ENCODE measurements around the gene CACNG6. TPM values are rescaled to one million over a fixed set of nuclear protein-coding genes. Genes with fewer than 3 reads are reported as not detected.

Gene CACNG6
- total RNA-seq, 1 experiment from 2014 or later = 2.5 TPM

DNA sequence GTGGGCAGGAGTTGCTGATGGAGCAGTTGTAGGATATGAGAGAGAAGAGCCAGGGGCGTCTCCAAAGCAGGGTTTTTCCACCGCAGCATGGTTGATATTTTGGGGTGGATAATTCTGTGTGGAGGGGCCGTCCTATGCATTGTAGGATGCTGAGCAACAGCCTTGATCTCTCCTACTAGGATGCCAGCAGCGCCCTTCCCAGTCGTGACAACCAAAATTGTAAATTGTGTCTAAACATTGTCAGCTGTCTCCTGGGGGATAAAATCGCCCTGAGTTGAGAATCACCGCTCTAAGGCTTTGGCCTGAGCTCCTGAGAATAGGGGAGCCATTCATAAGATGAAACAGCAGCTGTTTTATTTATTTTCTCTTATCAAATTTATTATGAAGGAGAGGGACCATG is 24.5 kb upstream of the CACNG6 start:
- Mint-ChIP-seq H3K36me3 (peaks cover 56% of the 10 kb centered on the region), H3K9me3 (no peaks in the 10 kb centered on the region), H3K27ac (no peak overlapping the region), H3K4me1 (peaks cover 21% of the 10 kb centered on the region), H3K4me3 (no peak overlapping the region), H3K27me3 (ENCODE audit: low read depth) (peaks cover 5% of the 10 kb centered on the region; the same call in 1 of the 2 replicates)
- DNase-seq (ENCODE audit: low spot score) = no peak
- ATAC-seq = no peak
- ChIA-PET CTCF (interaction anchor here (1.3 to 2.2 kb wide), 4 partner anchors 19 to 158 kb away, joined by 4 to 9 read pairs (median 5); no protein-coding TSS in a partner anchor), POLR2A (no interaction called here)
- TF ChIP-seq, protein P1, sequence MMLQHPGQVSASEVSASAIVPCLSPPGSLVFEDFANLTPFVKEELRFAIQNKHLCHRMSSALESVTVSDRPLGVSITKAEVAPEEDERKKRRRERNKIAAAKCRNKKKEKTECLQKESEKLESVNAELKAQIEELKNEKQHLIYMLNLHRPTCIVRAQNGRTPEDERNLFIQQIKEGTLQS (CRISPR knock-in tag; conservative IDR thresholded peaks at IDR 0.05) = no peak
- TF ChIP-seq ZNF671 (CRISPR knock-in tag; IDR thresholded peaks at IDR 0.05) = no peak
- TF ChIP-seq GTF2I (CRISPR knock-in tag; conservative IDR thresholded peaks at IDR 0.05) = no peak
- TF ChIP-seq, protein P2, sequence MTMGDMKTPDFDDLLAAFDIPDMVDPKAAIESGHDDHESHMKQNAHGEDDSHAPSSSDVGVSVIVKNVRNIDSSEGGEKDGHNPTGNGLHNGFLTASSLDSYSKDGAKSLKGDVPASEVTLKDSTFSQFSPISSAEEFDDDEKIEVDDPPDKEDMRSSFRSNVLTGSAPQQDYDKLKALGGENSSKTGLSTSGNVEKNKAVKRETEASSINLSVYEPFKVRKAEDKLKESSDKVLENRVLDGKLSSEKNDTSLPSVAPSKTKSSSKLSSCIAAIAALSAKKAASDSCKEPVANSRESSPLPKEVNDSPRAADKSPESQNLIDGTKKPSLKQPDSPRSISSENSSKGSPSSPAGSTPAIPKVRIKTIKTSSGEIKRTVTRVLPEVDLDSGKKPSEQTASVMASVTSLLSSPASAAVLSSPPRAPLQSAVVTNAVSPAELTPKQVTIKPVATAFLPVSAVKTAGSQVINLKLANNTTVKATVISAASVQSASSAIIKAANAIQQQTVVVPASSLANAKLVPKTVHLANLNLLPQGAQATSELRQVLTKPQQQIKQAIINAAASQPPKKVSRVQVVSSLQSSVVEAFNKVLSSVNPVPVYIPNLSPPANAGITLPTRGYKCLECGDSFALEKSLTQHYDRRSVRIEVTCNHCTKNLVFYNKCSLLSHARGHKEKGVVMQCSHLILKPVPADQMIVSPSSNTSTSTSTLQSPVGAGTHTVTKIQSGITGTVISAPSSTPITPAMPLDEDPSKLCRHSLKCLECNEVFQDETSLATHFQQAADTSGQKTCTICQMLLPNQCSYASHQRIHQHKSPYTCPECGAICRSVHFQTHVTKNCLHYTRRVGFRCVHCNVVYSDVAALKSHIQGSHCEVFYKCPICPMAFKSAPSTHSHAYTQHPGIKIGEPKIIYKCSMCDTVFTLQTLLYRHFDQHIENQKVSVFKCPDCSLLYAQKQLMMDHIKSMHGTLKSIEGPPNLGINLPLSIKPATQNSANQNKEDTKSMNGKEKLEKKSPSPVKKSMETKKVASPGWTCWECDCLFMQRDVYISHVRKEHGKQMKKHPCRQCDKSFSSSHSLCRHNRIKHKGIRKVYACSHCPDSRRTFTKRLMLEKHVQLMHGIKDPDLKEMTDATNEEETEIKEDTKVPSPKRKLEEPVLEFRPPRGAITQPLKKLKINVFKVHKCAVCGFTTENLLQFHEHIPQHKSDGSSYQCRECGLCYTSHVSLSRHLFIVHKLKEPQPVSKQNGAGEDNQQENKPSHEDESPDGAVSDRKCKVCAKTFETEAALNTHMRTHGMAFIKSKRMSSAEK (CRISPR knock-in tag; IDR thresholded peaks at IDR 0.05; ENCODE audit: borderline replicate concordance) = no peak

DNA sequence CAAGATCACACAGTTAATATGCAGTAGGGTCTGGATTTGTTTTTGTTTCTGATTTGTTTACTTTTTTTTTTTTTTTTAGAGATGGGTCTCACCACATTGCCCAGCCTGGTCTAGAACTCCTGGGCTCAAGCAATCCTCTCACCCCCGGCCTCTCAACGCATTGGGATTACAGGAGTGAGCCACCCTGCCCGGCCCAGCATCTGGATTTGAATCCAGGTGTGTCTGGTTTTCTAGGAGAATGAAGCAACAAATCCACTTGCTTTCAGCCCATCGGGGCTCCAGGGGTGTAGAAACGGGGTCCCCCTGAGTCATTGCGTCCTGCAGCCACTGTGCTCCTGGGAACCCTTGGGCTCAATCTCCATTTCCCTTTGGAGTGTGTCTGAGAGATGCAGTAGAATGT is 22.1 kb upstream of the CACNG6 start:
- Mint-ChIP-seq H3K27me3 (ENCODE audit: low read depth) (no peaks in the 10 kb centered on the region), H3K4me1 (peaks cover 11% of the 10 kb centered on the region), H3K9me3 (no peaks in the 10 kb centered on the region), H3K36me3 (peaks cover 60% of the 10 kb centered on the region), H3K27ac (no peak overlapping the region), H3K4me3 (no peak overlapping the region)
- DNase-seq (ENCODE audit: low spot score) (no peak), ATAC-seq (no peak)
- CTCF ChIA-PET = interaction anchor here (0.6 kb wide), 1 partner anchor 20 kb away, joined by 4 read pairs; no protein-coding TSS in a partner anchor
- POLR2A ChIA-PET = no interaction called here
- TF ChIP-seq ZNF121 (CRISPR knock-in tag; IDR thresholded peaks at IDR 0.05) = no peak
- no peak for TF ChIP-seq ZNF138 (CRISPR knock-in tag; conservative IDR thresholded peaks at IDR 0.05)
- TF ChIP-seq NR3C1 (CRISPR knock-in tag; conservative IDR thresholded peaks at IDR 0.05; ENCODE audit: low read depth) = no peak
- TF ChIP-seq, protein P3, sequence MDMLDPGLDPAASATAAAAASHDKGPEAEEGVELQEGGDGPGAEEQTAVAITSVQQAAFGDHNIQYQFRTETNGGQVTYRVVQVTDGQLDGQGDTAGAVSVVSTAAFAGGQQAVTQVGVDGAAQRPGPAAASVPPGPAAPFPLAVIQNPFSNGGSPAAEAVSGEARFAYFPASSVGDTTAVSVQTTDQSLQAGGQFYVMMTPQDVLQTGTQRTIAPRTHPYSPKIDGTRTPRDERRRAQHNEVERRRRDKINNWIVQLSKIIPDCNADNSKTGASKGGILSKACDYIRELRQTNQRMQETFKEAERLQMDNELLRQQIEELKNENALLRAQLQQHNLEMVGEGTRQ (CRISPR knock-in tag; IDR thresholded peaks at IDR 0.05) = no peak
- no peak for TF ChIP-seq ZNF232 (CRISPR knock-in tag; IDR thresholded peaks at IDR 0.05)
- TF ChIP-seq ATF1 (CRISPR knock-in tag; IDR thresholded peaks at IDR 0.05) = no peak
- TF ChIP-seq, protein P4, sequence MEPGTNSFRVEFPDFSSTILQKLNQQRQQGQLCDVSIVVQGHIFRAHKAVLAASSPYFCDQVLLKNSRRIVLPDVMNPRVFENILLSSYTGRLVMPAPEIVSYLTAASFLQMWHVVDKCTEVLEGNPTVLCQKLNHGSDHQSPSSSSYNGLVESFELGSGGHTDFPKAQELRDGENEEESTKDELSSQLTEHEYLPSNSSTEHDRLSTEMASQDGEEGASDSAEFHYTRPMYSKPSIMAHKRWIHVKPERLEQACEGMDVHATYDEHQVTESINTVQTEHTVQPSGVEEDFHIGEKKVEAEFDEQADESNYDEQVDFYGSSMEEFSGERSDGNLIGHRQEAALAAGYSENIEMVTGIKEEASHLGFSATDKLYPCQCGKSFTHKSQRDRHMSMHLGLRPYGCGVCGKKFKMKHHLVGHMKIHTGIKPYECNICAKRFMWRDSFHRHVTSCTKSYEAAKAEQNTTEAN (CRISPR knock-in tag; IDR thresholded peaks at IDR 0.05) = no peak
- no peak for TF ChIP-seq OVOL2 (CRISPR knock-in tag; IDR thresholded peaks at IDR 0.05; ENCODE audit: borderline replicate concordance)
- TF ChIP-seq, protein P1 (CRISPR knock-in tag; conservative IDR thresholded peaks at IDR 0.05) = no peak

DNA sequence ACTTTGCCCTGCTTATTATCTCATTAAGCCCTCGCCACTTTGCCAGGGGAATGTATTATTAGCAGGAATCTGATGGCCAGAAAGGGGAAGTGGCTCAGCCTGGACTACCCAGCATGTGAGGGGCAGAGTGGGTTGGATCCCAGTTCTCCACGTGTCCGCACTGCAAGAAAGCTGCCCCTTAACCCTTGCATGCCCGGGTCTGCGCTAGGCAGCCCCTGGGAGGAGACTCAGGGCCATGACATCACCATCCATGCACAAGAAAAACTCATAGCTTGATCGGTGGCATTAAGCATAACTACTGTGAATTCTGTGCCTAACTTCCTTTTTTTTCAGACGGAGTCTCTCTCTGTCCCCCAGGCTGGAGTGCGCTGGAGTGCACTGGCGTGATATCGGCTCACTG is 19.8 kb upstream of the CACNG6 start:
- ATAC-seq = peak; percentile 56
- no peaks in the 10 kb centered on the region for H3K27me3 Mint-ChIP-seq (ENCODE audit: low read depth)
- H3K27ac Mint-ChIP-seq = no peak overlapping the region
- POLR2A ChIA-PET = interaction anchor here (0.6 kb wide), 1 partner anchor 12 kb away, joined by 8 read pairs; no protein-coding TSS in a partner anchor
- H3K4me3 Mint-ChIP-seq = no peak overlapping the region
- CTCF ChIA-PET = interaction anchor here (0.6 to 1.8 kb wide), 4 partner anchors 24 to 59 kb away, joined by 3 to 6 read pairs (median 4); no protein-coding TSS in a partner anchor
- peaks cover 45% of the 10 kb centered on the region for H3K36me3 Mint-ChIP-seq
- H3K9me3 Mint-ChIP-seq = no peaks in the 10 kb centered on the region
- no peak for DNase-seq (ENCODE audit: low spot score)
- peaks cover 2% of the 10 kb centered on the region for H3K4me1 Mint-ChIP-seq
- TF ChIP-seq ZNF121 (CRISPR knock-in tag; IDR thresholded peaks at IDR 0.05) (no peak), FOXJ3 (CRISPR knock-in tag; IDR thresholded peaks at IDR 0.05; ENCODE audit: borderline replicate concordance) (no peak), ATF1 (CRISPR knock-in tag; IDR thresholded peaks at IDR 0.05) (no peak), ZNF671 (CRISPR knock-in tag; IDR thresholded peaks at IDR 0.05) (no peak), JUN (CRISPR knock-in tag; IDR thresholded peaks at IDR 0.05) (no peak), EMX1 (CRISPR knock-in tag; IDR thresholded peaks at IDR 0.05) (no peak), JAZF1 (CRISPR knock-in tag; IDR thresholded peaks at IDR 0.05) (no peak), TEAD1 (CRISPR knock-in tag; IDR thresholded peaks at IDR 0.05) (no peak)
- TF ChIP-seq, protein P5, sequence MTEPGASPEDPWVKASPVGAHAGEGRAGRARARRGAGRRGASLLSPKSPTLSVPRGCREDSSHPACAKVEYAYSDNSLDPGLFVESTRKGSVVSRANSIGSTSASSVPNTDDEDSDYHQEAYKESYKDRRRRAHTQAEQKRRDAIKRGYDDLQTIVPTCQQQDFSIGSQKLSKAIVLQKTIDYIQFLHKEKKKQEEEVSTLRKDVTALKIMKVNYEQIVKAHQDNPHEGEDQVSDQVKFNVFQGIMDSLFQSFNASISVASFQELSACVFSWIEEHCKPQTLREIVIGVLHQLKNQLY (CRISPR knock-in tag; IDR thresholded peaks at IDR 0.05) = no peak
- TF ChIP-seq, protein P3 (CRISPR knock-in tag; IDR thresholded peaks at IDR 0.05) = no peak
- TF ChIP-seq, protein P6, sequence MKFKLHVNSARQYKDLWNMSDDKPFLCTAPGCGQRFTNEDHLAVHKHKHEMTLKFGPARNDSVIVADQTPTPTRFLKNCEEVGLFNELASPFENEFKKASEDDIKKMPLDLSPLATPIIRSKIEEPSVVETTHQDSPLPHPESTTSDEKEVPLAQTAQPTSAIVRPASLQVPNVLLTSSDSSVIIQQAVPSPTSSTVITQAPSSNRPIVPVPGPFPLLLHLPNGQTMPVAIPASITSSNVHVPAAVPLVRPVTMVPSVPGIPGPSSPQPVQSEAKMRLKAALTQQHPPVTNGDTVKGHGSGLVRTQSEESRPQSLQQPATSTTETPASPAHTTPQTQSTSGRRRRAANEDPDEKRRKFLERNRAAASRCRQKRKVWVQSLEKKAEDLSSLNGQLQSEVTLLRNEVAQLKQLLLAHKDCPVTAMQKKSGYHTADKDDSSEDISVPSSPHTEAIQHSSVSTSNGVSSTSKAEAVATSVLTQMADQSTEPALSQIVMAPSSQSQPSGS (CRISPR knock-in tag; IDR thresholded peaks at IDR 0.05; ENCODE audit: borderline replicate concordance, low read depth) = no peak
- TF ChIP-seq, protein P7, sequence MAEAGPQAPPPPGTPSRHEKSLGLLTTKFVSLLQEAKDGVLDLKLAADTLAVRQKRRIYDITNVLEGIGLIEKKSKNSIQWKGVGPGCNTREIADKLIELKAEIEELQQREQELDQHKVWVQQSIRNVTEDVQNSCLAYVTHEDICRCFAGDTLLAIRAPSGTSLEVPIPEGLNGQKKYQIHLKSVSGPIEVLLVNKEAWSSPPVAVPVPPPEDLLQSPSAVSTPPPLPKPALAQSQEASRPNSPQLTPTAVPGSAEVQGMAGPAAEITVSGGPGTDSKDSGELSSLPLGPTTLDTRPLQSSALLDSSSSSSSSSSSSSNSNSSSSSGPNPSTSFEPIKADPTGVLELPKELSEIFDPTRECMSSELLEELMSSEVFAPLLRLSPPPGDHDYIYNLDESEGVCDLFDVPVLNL (CRISPR knock-in tag; IDR thresholded peaks at IDR 0.05; ENCODE audit: borderline replicate concordance, low read depth) = no peak
